ENCODE results near the gene CYS1.
"Not testable (repeated sequence)": the region's sequence is repeated elsewhere in the genome, so short reads cannot be mapped to it uniquely, and the experiment has no call there.

CYS1 gene

GRCh38 chr2:10011606-10012325, 68.4 kb downstream of the CYS1 start:
- DNase-seq, result not testable (repeated sequence)

GRCh38 chr2:10010861-10011605, 69.2 kb downstream of the CYS1 start:
- DNase-seq, result not testable (repeated sequence)

DNA sequence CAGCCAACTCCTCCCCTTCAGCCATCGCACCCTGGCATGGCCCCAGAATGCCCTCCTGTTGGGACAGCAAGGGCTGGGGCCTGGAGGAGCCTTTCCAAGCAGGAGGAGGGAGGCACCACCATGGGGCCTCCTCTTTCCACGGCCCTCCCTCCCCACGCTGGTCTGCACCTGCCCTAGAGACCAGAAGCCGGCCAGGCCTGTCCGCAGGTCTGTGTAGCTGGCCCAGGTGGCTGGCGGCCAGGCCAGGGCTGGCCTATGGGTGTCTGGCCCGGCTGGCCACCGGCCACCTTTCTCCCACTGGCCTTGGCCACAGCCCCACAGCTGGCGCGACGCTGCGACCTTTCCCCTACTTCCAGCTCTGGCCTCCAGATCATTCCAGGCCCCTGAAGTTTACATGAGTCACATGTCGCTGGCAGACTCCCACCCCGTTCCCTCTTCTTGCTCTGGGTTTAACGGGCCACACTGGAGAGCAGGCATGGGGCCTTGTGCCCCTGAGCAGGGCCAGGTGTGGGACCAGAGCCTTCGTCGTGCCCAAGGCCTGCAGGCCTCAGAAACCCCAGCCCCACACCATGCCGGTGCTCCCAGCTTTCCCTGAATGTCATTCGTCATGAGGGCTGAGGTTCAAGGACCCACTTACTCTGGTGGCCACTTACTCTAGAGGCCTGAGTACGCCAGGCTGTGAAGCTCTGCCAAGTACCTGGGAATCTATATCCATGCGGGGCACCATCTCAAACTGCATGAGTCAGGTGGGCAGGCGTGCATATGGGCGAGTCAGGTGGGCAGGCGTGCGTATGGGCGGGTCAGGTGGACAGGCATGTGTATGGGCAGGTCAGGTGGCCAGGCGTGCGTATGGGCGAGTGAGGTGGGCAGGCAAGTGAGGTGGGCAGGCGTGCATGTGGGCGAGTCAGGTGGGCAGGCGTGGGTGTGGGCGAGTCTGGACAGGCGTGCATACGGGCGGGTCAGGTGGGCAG, 70.1 kb downstream of the CYS1 start:
- DNase-seq, result peak; percentile 32

DNA sequence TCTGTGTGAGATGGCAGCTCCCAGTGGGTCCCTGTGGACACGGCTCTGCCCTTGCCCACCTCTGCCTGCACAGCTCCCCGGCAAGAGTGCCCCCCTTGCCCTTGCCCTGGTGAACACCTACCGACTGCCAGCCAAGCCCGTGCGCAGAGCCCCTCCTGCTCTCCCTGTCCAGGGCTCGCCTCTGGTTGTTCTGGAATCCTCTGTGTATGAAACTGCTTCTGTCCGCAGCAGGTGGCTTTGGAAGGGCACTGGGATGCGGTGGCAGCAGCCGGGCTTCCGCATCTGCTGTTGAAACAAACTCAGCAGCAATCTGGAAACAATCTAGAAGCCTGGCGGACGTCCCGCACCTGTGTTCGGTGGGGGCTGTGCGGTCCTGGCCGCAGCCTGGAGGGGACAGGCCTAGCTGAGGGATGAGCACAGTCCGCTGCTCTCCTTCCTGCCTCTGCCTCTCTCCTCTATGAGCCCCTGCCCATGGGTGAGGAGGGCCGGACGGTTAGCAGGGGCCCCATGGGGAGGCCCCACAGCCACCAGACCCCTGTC, 70.9 kb downstream of the CYS1 start:
- no peak for DNase-seq

- no peak for DNase-seq
Measured at GRCh38 chr2:10008809-10009176, 71.4 kb downstream of the CYS1 start.

DNA sequence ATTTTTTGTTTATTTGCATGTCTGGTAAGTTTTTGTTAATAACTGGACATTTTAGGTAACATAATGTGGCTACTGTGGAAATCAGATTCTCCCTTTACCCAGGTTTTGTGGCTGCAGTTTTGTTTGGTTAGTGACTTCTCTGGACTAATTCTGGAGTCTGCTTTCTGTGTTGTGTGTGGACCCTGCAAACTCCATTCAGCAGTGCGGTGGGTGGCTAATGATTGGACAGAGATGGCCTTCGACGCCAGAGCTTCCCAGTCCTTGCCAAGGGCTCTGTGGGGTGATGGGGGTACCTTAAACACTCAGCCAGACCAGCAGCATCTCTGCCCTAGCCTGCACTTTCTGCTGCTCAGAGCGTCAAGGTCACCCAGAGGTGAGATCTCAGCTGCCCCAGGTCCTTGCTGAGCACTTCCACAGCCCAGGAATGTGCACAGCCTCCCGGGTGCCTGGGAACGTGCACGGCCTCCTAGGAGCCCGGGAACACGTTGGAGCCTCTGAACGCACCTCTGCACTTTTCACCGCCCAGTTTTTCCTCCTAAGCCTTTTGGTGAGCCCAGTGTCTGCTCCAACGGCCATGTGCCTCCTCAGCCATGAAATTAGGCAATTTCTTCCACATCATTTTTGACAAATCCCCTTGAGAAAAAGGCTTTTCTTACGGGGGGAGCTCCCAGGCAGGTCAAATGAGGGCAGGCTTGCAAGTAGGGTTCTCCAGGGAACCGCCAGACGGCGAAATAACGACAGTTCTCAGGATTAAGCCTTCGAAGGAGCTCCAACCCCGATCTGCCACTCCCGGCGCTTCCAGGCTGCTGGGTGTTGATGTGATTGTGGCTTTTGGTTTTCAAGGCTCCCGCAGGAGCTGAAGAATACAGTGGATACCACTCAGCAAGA, 72.0 kb downstream of the CYS1 start:
- DNase-seq, result no peak

DNA sequence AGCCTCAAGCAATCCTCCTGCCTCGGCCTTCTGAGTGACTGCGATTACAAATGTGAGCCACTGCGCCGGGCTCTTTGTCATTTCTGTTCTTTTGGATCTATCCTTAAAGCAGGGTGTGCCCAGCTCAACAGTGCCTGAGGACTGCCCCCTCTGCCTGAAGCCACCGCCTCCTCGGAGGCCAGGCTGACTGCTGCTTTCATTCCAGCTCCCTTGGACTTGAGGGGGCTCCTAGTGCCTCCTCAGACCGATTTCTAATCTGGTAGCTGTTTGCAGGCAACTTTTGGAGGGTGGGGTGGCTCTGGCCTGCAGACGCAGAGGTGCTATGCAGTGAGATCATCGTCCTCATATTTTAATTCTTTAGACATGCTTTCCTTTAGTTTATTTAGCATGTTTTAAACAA, 72.8 kb downstream of the CYS1 start:
- no peak for DNase-seq

Measured in HCEC 1CT (cell line).